ENCODE measurements around the gene RIPOR1. TPM values are rescaled to one million over a fixed set of nuclear protein-coding genes. Genes with fewer than 3 reads are reported as not detected.
A peak's percentile ranks its signal among the peaks of the same experiment; 100 is the strongest.
"Not testable (repeated sequence)": the region's sequence is repeated elsewhere in the genome, so short reads cannot be mapped to it uniquely, and the experiment has no call there.

RIPOR1 gene
- total RNA-seq, 2 donors from 2014 or later: 14.4 to 22.4 TPM

DNA sequence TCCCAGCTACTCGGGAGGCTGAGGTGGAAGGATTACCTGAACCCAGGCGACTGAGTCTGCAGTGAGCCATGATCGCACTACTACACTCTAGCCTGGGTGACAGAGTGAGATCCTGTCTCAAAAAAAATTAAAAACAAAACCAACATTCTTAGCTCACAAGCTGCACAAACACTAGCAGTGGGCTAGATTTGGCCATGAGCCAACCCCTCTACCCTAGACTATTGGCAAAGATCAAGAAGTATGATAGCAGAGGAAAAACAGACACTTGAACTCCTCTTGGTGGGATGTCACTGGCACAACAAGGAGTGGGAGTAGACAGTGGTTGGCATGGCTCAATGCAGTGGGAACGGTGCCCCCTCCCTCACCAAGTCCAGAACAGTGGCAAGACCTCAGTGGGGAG lies 19.6 kb upstream of the RIPOR1 start:
- no peak for ATAC-seq
- DNase-seq: no peak
- intact Hi-C loops (cut with DNase I, micrococcal nuclease): no loop called here

DNA sequence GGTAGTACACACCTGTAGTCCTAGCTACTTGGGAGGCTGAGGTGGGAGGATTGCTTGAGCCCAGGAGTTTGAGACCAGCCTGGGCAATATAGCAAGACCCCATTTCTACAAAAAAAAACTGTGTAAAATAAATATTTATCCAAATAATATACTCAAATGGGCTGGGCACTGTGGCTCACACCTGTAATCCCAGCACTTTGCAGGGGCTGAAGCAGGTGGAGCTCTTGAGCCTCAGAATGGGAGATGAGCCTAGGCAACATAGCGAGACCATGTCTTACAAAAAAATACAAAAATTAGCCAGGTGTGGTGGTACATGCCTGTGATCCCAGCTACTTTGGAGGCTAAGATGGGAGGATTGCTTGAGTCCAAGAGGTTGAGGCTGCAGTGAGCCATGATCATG lies 14.7 kb upstream of the RIPOR1 start:
- not testable (repeated sequence) for DNase-seq, ATAC-seq
- intact Hi-C loops (cut with DNase I, micrococcal nuclease): loop anchor here in 1 of 2 donors (2.0 kb wide), 1 partner anchor 19 kb away; no protein-coding TSS in a partner anchor

DNA sequence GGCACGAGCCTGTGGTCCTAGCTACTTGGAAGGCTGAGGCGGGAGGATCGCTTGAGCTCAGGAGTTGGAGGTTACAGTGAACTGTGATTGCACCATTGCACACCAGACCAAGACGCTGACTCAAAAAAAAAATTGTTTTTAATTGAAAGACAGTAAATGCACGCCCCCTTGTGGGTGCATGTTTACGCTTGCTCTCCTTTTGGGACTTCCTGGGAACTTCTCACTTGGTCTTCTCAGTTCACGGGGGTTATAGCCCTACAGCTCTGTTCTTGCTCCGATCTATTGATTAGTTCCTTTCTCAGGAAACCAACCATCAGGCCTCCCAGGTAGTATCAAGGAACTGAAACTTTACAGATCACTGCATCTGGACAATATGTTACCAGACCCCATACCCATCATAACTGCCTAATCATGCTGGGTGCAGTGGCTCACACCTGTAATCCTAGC lies 14.2 kb upstream of the RIPOR1 start:
- intact Hi-C loops (cut with DNase I, micrococcal nuclease): loop anchor here in 1 of 2 donors (2.0 kb wide), 1 partner anchor 20 kb away; no protein-coding TSS in a partner anchor
- DNase-seq: peak; percentile 74 to 92

DNA sequence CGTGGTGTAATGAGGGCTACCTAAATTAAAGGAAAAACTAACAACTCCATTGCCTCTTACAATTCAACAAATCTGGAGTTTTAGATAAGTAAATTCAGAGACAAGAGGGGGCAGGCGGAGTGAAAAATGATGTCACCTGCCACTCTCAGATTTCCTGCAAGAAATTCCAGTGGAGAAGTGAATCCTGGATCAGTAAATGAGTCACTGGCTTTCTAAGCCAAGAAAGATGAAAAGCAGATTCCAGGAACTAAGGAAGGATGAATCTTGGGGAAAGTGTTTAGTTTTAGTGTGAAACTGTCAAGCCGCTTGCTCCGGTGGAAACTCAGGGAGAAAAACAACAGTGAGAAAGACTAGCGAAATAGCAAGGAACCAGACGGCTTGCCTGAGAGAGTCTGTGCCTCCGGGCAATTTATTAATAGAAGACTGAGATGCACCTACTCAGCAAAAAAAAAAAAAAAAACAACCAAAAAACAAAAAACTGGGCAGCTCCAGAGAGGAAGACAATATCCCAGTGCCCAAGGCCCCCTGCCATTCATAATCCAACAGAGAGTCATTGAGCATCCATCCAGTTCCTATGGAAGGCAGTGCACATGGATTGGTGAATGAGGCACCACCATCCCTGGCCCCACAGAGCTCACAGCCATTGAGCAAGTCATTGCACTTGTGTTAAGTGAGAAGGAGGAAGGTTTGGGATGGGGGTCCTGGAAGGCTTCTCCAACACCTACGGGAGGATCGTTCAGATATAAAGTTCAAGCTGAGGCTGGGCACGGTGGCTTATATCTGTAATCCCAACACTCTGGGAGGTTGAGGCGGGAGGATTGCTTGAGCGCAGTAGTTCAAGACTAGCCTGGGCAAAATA lies 12.1 kb upstream of the RIPOR1 start:
- DNase-seq (no peak), ATAC-seq (no peak)
- intact Hi-C loops (cut with DNase I, micrococcal nuclease): no loop called here

More for the DNA sequence above, 14.2 kb upstream of the RIPOR1 start:
- peak; percentile 72 for ATAC-seq

DNA sequence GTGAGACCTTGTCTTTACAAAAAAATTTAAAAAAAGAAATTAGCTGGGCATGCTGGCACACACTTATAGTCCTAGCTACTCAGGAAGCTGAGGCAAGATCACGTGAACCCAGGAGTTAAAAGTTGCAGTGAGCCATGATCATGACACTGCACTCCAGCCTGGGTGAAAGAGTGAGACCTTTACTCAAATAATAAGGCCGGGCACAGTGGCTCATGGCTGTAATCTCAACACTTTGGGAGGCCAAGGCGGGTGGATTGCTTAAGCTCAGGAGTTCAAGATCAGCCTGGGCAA lies 11.5 kb upstream of the RIPOR1 start:
- intact Hi-C loops (cut with DNase I, micrococcal nuclease): no loop called here
- DNase-seq (no peak), ATAC-seq (no peak)

DNA sequence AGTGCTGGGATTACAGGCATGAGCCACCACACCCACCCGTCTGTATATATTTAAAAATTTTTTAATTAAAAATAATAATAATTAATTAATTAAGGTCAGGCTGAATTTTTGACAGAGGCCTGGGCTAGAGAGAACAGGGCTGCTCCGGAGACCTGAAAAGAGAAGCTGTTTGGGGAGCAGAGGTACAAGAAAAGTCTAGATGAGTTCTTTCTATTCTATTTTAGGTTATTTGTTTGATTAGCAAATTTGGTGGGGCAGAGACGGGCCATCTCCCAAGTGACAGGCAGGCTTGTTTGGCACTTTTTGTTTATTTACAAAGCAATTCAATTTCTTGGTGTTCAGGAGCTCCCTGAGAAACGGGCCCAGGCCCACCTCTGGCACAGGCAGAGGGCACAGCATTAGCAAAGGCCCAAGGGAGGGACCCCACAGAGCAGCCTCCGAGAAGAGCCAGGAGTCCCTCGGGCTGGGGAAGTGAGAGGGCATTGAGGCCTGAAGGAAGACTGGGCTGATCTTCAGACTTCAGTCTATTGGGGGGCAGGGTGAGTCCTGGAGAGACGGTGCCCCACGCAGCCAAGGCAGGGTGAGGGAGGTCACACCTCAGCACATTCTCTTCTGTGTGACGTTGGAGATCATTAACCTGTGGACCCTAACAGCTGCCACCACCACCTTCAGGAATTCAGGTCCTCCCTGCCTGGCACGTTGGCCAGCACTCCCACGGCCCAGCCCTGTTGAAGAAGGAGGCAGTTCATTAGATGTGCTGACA lies 10.8 kb upstream of the RIPOR1 start:
- DNase-seq: no peak
- ATAC-seq: no peak

DNA sequence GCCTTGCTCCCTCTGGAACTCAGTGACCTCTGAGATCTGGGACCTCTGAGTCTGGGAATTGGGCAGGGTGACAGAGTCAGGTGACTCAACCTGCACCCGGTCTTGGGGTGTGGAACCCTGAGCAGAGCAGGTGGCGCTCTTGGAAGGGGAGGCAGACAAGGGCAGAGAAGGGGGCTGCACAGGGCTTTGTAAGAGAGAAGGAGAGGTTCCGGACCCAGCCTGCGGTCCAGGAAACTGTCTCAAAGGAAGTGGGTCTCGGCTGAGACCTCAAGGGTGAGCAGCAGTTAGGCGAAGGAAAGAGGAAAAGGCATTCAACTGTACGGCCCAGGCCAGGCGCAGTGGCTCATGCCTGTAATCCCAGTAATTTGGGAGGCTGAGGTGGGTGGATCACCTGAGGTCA lies 10.0 kb upstream of the RIPOR1 start:
- intact Hi-C loops (cut with DNase I, micrococcal nuclease): no loop called here
- DNase-seq: no peak
- no peak for ATAC-seq

More for the DNA sequence above, 10.8 kb upstream of the RIPOR1 start:
- intact Hi-C loops (cut with DNase I, micrococcal nuclease): no loop called here

DNA sequence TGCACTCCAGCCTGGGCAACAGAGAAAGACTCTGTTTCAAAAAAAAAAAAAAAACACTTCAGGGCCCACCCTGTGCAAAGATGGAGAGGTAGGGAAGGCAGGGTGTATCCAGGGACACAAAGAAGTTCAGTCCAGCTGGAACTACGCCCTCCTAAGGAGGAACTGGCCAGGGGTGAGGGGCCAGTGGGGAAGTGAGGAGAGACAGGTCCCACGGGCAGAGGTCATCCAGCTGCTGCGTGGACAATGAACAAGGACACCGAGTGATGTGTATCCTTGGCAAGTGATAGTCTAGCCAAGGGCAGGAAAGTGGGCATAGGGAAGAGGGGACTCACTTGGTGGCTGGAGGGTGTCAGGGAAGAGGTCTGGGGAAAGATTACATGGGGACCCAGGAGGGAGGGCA lies 9.4 kb upstream of the RIPOR1 start:
- intact Hi-C loops (cut with DNase I, micrococcal nuclease): no loop called here
- ATAC-seq (no peak), DNase-seq (no peak)

DNA sequence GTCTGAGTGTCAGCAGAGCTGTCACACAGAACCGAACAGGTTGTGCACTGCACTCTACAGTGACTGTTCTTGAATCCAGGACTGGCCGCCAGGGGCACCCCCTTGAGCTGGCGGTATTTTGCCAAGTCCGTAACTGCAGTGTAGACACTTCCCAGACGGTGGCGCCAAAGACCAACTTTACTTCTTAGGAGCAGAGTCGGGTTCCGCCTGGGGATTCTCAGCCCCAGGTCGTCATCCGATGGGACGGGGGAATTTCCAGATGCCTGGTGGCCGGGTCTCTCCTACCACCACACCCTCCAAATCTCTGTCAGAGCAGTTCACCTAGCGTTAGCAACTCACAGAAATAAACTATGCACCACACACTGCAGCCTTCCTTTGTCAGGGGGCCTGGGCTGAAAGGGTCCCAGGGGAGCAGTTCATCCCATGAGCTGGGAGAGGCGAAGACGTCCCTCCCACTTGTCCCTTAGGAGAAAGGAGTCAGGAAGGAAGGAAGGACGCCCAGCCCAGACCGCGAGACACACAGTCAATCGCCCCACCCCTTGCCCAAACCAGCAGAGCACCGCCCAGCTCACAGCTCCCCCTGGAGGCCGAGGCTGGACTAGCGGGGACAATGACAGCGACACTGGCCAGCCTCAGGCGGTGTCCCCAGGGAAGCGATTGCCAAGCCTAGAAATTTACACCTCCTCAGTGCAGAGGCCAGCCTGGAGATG lies 7.4 kb upstream of the RIPOR1 start:
- intact Hi-C loops (cut with DNase I, micrococcal nuclease): loop anchor here in 1 of 2 donors (5.0 kb wide), 1 partner anchor 146 kb away; the partner anchor contains the start of genes C16orf86 and ENKD1
- ATAC-seq: peak; percentile 90

DNA sequence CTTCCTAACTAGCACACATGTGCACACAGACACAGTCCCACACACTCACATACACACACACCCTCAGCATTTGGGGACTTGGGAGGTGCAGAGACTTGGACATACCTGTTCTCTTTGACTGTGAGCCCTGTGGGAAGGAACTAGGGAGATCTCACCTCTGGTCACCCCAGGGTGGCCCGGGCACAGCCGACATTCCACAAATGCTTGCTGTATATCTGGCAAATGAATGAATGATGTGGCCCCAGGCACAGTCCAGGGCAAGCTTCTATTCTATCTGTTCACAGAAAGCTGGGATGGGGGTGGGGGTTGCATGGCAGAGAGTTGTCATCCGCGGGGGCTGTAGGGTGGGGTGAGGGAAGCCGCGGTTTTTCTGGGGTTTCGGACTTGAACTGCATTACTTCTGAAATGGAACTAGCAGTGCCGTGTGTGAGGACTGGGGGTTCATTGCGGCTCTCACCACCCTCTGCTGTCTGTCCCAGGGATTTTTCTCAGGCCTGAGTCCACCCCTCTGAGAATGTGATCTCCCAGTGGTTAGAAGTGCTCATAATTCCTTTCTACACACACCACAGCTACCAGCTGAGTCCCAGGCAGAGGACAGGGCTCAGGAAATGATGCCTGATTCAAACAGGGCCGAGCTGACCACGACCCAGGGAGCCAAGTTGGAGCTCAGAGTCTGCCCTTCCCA lies 3.3 kb upstream of the RIPOR1 start:
- DNase-seq (no peak), ATAC-seq (no peak)
- intact Hi-C loops (cut with DNase I, micrococcal nuclease): no loop called here

More for the DNA sequence above, 7.4 kb upstream of the RIPOR1 start:
- peak; percentile 92 to 98 for DNase-seq

DNA sequence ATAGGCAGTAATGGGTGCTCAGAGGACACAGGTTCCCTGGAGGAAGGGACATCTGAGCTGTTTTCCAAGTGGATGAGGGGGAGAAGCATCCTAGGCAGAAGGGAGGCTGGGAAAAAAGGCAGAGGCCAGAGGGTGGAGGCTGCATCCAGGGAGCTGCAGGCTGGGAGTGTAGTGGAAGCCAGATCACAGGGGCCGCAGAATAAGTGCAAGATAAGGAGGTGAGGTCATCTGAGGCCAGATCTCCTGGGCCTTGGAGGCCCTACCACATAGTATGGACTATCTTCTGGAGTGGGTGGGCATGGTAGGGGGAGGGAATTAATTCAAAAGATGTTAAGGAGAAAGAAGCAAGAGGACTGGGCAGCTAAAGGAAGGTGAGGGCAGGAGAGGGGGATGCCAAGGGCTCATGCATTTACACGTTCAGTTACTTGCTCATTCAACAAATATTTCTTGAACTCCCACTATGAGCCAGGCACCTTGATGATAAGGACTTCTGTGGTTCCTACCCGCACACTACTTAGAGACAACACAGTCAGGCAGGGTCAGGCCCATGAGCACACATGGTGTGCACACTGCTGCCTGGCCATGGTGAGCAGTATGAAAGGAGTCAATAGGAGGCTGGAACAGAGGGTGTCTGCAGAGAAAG lies 2.4 kb upstream of the RIPOR1 start:
- intact Hi-C loops (cut with DNase I, micrococcal nuclease): no loop called here
- DNase-seq: no peak

DNA sequence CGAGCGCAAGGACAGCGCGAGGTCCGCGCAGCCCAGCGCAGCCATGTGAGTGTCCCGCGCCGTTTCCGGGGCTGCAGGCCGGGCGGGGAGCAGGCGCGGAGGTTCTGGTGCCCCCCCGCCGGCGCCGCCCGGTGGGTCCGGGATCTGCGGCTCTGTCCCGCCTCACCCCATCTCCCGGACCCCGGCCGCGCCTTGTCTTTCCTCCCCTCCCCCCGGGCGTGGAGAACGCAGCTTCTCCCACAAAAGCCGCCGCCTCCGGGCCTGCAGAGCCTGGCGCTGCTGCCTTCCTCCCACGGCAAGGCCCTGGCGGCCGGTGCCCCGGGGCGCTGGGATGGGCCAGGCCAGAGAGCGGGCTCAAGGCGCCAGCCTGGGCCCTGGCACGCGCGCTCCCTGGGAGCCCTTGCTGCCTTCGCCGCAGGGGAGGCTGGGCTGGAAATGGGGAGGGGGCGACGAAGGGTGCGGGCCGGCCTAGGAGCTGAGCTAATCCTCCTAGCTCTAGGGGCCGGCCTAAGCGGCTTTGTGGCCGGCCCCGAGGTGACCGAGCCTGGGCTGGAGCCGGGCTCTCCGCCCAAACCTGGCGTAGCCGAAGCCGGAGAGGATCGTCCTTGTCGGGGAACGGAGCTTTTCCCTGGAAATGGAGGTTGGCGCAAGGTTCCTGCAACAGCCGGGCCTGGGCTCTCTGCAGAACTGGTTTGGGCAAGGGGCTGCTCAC lies 397 bp downstream of the RIPOR1 start:
- ATAC-seq: peak; percentile 67
- intact Hi-C loops (cut with DNase I, micrococcal nuclease): no loop called here
- peak in 1 of 2 donors; percentile 56 for DNase-seq

More for the DNA sequence above, 2.4 kb upstream of the RIPOR1 start:
- ATAC-seq: no peak

DNA sequence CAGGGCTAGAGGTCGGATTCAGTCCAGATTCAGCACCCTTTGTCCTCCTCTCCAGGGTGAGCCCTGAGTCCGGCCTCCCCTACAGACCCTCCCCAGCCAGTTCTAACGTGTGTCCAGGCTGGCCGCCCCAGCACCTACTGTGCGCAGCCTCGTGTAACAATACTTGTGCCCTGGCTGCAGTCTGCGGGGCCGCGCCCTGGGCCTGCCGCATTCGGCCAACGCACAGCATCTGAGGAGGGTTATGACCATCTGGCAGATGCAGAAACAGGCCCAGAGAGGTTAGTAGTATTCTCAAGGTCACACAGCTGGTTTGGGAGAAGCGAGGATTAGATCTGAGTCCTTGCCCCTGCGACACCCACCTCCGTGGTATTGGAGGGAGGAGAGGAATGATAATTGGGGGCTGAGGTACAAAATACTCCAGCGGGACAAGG lies 968 bp downstream of the RIPOR1 start:
- intact Hi-C loops (cut with DNase I, micrococcal nuclease): no loop called here
- no peak for DNase-seq
- peak; percentile 20 for ATAC-seq

DNA sequence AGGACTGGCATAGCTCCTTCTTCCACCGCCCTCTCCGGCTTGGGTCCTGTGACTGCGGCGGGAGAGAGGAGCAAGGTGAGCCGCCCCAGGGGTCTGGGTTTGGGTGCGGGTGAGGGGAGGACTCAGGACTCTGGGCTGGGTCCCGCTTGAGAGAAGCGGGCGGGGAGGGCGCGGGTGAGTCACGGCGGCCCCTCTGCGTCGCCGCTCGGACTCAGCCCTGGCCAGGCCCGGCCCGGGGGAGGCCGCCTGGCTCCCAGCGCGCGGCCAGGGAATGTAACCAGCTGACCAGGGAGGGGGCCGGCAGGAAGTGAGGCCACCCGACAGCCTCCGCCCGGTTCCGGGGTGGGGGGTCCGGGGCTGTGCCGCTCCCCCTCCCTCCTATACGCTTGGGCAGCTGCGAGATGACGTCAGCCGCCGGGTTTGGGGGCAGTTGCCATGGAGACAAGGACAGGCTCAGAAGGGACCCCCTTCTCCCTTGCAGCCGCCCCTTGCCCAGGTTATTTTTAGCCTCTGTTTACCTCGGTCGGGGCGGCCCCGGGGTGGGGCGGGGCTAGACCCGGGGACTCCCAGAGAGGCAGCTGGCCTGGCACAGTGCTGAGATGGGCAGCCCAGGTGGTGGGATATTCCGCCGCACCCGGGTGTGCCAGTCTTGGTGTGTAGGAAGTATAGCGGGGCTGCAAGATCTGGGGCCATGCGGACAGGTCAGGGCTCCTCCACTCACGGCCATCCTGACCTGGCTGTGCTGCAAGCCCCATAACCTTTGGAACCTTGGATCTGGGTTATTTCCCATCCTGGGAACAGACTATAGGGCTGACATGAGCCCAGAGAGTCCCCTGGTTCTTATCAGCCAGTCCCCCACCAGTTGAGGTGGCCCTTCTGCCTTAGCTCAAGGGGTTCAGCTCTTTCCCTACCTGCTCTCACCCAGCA lies 1.6 kb downstream of the RIPOR1 start:
- DNase-seq: peak; percentile 66 to 77
- intact Hi-C loops (cut with DNase I, micrococcal nuclease): no loop called here
- peak; percentile 57 for ATAC-seq

DNA sequence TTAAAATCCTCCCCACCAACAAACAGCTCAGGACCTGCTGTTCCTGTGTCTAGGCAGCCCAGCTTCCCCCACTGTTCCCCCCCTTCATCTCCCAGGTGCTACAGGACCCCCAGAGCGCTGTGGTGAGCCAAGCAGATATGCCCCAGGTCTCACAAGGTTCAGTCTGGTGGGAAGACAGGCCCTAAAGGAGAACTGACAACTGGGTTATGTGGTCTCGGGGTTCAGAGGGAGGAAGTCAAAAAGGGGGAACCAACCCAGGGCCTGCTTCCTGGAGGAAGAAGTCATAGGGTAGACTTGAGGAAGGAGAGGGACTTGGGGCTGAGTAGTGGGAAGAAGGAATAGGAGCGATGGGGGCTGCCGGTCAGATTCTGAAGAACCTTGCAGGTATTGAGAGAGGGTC lies 2.6 kb downstream of the RIPOR1 start:
- ATAC-seq (no peak), DNase-seq (no peak)
- intact Hi-C loops (cut with DNase I, micrococcal nuclease): no loop called here

DNA sequence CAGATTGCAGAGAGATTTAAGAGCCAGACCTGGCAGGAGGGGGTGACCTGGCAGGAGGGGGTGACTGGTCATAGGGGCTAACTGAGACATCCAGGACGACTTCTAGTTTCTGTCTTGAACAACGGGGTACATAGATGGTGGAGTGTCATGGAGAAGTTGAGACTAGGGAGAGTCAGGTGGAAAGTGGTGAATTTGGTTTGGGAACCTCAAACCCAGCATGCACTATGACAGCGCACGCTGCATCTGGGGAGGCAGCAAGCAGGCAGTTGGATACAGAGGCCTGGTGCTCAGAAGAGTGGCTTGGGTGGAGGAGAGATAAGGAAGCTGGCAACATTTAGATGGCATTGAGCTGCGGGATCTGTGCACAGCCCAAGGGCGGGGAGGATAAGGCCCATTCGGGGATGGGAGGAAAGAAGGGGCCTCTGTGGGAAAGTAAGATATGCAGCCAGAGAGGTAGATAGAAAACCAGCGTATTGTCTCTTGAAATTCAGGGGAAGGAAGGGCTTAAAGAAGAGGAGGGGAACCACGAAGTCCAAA lies 4.5 kb downstream of the RIPOR1 start:
- intact Hi-C loops (cut with DNase I, micrococcal nuclease): no loop called here
- ATAC-seq (no peak), DNase-seq (no peak)
